Measurements from ENCODE around the gene DDR2. TPM values are rescaled to one million over a fixed set of nuclear protein-coding genes. Genes with fewer than 3 reads are reported as not detected.

The DDR2 gene
- total and polyA plus RNA-seq, 5 donors, result 12.8 to 82.1 (median 62.8) TPM

GRCh38 chr1:162629077-162629627 lies 3.1 kb upstream of the DDR2 start:
- 95% methylated on average over 3 of the region's 3 CpGs for WGBS
- Histone ChIP-seq H3K27ac (ENCODE audit: low read length) (no peak overlapping the region), H3K9me3 (ENCODE audit: control insufficient read depth, low read length) (no peaks in the 10 kb centered on the region), H3K4me3 (ENCODE audit: low read length) (no peak overlapping the region), H3K27me3 (ENCODE audit: control insufficient read depth, insufficient read depth) (no peaks in the 10 kb centered on the region), H3K4me1 (ENCODE audit: control insufficient read depth, insufficient read depth, low read length) (peaks cover 1% of the 10 kb centered on the region)
- ATAC-seq, result no peak
- DNase-seq, result no peak
- intact Hi-C loops (cut with DNase I), result no loop called here

GRCh38 chr1:162629651-162630050 lies 2.6 kb upstream of the DDR2 start:
- no peak overlapping the region for H3K4me3 ChIP-seq (ENCODE audit: low read length)
- no peaks in the 10 kb centered on the region for H3K27me3 ChIP-seq (ENCODE audit: control insufficient read depth, insufficient read depth)
- ATAC-seq (no peak), DNase-seq (no peak)
- WGBS, result 72% methylated on average over 2 of the region's 2 CpGs
- intact Hi-C loops (cut with DNase I), result loop anchor here in 2 of 4 donors (5.0 to 10.0 kb wide), 2 partner anchors 48 to 55 kb away; no protein-coding TSS in a partner anchor
- H3K4me1 ChIP-seq (ENCODE audit: control insufficient read depth, insufficient read depth, low read length), result peaks cover 2% of the 10 kb centered on the region
- H3K27ac ChIP-seq (ENCODE audit: low read length), result peak overlapping the region; percentile 53
- no peaks in the 10 kb centered on the region for H3K9me3 ChIP-seq (ENCODE audit: control insufficient read depth, low read length)

- peak overlapping the region; percentile 65 for H3K4me3 ChIP-seq (ENCODE audit: low read length)
- WGBS, result 19% methylated on average over 10 of the region's 10 CpGs
- no peaks in the 10 kb centered on the region for H3K9me3 ChIP-seq (ENCODE audit: control insufficient read depth, low read length)
- peaks cover 3% of the 10 kb centered on the region for H3K4me1 ChIP-seq (ENCODE audit: control insufficient read depth, insufficient read depth, low read length)
- H3K27ac ChIP-seq (ENCODE audit: low read length), result peak overlapping the region; percentile 86
- no peaks in the 10 kb centered on the region for H3K27me3 ChIP-seq (ENCODE audit: control insufficient read depth, insufficient read depth)
- peak; percentile 26 to 71 (median 60) for DNase-seq
- intact Hi-C loops (cut with DNase I), result loop anchor here in 2 of 4 donors (5.0 to 10.0 kb wide), 2 partner anchors 46 to 53 kb away; no protein-coding TSS in a partner anchor
- peak; percentile 87 to 88 for ATAC-seq
Measured at GRCh38 chr1:162631546-162632191, 595 bp upstream of the DDR2 start.

GRCh38 chr1:162632698-162633080 lies 425 bp downstream of the DDR2 start:
- 16% methylated on average over 4 of the region's 4 CpGs for WGBS
- ATAC-seq, result peak; percentile 23 to 28
- intact Hi-C loops (cut with DNase I), result loop anchor here in 2 of 4 donors (5.0 to 10.0 kb wide), 2 partner anchors 45 to 52 kb away; no protein-coding TSS in a partner anchor
- H3K9me3 ChIP-seq (ENCODE audit: control insufficient read depth, low read length), result no peaks in the 10 kb centered on the region
- H3K4me1 ChIP-seq (ENCODE audit: control insufficient read depth, insufficient read depth, low read length), result peaks cover 3% of the 10 kb centered on the region
- no peaks in the 10 kb centered on the region for H3K27me3 ChIP-seq (ENCODE audit: control insufficient read depth, insufficient read depth)
- peak overlapping the region; percentile 96 for H3K27ac ChIP-seq (ENCODE audit: low read length)
- H3K4me3 ChIP-seq (ENCODE audit: low read length), result peak overlapping the region; percentile 65
- no peak for DNase-seq

GRCh38 chr1:162633081-162633762 lies 958 bp downstream of the DDR2 start:
- no peaks in the 10 kb centered on the region for H3K9me3 ChIP-seq (ENCODE audit: control insufficient read depth, low read length)
- peak; percentile 54 to 69 for ATAC-seq
- DNase-seq, result peak in 2 of 3 donors; percentile 24 to 45
- WGBS, result 26% methylated on average over 8 of the region's 8 CpGs
- intact Hi-C loops (cut with DNase I), result loop anchor here in 2 of 4 donors (5.0 to 10.0 kb wide), 2 partner anchors 44 to 52 kb away; no protein-coding TSS in a partner anchor
- H3K4me3 ChIP-seq (ENCODE audit: low read length), result peak overlapping the region; percentile 65
- peak overlapping the region; percentile 96 for H3K27ac ChIP-seq (ENCODE audit: low read length)
- no peaks in the 10 kb centered on the region for H3K27me3 ChIP-seq (ENCODE audit: control insufficient read depth, insufficient read depth)
- peaks cover 3% of the 10 kb centered on the region for H3K4me1 ChIP-seq (ENCODE audit: control insufficient read depth, insufficient read depth, low read length)

- H3K4me1 ChIP-seq (ENCODE audit: control insufficient read depth, insufficient read depth, low read length), result peaks cover 3% of the 10 kb centered on the region
- H3K27me3 ChIP-seq (ENCODE audit: control insufficient read depth, insufficient read depth), result no peaks in the 10 kb centered on the region
- H3K9me3 ChIP-seq (ENCODE audit: control insufficient read depth, low read length), result no peaks in the 10 kb centered on the region
- no peak overlapping the region for H3K4me3 ChIP-seq (ENCODE audit: low read length)
- WGBS, result 62% methylated on average over 4 of the region's 4 CpGs
- intact Hi-C loops (cut with DNase I), result loop anchor here in 1 of 4 donors (10.0 kb wide), 1 partner anchor 49 kb away; no protein-coding TSS in a partner anchor
- DNase-seq (no peak), ATAC-seq (no peak)
- no peak overlapping the region for H3K27ac ChIP-seq (ENCODE audit: low read length)
Measured at GRCh38 chr1:162635418-162635817, 3.2 kb downstream of the DDR2 start.

GRCh38 chr1:162639718-162640117 lies 7.5 kb downstream of the DDR2 start:
- intact Hi-C loops (cut with DNase I), result loop anchor here in 1 of 4 donors (10.0 kb wide), 1 partner anchor 45 kb away; no protein-coding TSS in a partner anchor
- peaks cover 4% of the 10 kb centered on the region for H3K4me1 ChIP-seq (ENCODE audit: control insufficient read depth, insufficient read depth, low read length)
- H3K27me3 ChIP-seq (ENCODE audit: control insufficient read depth, insufficient read depth), result no peaks in the 10 kb centered on the region
- H3K4me3 ChIP-seq (ENCODE audit: low read length), result no peak overlapping the region
- DNase-seq (no peak), ATAC-seq (no peak)
- no peaks in the 10 kb centered on the region for H3K9me3 ChIP-seq (ENCODE audit: control insufficient read depth, low read length)
- WGBS, result 95% methylated on average over 7 of the region's 7 CpGs
- H3K27ac ChIP-seq (ENCODE audit: low read length), result no peak overlapping the region

- H3K4me1 ChIP-seq (ENCODE audit: control insufficient read depth, insufficient read depth, low read length), result peaks cover 4% of the 10 kb centered on the region
- H3K27me3 ChIP-seq (ENCODE audit: control insufficient read depth, insufficient read depth), result no peaks in the 10 kb centered on the region
- DNase-seq, result no peak
- ATAC-seq, result no peak
- no peak overlapping the region for H3K4me3 ChIP-seq (ENCODE audit: low read length)
- WGBS, result 37% methylated on average over 2 of the region's 2 CpGs
- no peaks in the 10 kb centered on the region for H3K9me3 ChIP-seq (ENCODE audit: control insufficient read depth, low read length)
- intact Hi-C loops (cut with DNase I), result no loop called here
- no peak overlapping the region for H3K27ac ChIP-seq (ENCODE audit: low read length)
Measured at GRCh38 chr1:162641114-162641513, 8.8 kb downstream of the DDR2 start.

- WGBS, result 91% methylated on average over 3 of the region's 3 CpGs
- no peak for DNase-seq
- Histone ChIP-seq H3K27ac (ENCODE audit: low read length) (no peak overlapping the region), H3K4me3 (ENCODE audit: low read length) (no peak overlapping the region), H3K4me1 (ENCODE audit: control insufficient read depth, insufficient read depth, low read length) (peaks cover 4% of the 10 kb centered on the region), H3K27me3 (ENCODE audit: control insufficient read depth, insufficient read depth) (no peaks in the 10 kb centered on the region), H3K9me3 (ENCODE audit: control insufficient read depth, low read length) (no peaks in the 10 kb centered on the region)
- intact Hi-C loops (cut with DNase I), result no loop called here
- ATAC-seq, result no peak
Measured at GRCh38 chr1:162644986-162645314, 12.7 kb downstream of the DDR2 start.

- 82% methylated on average over 4 of the region's 4 CpGs for WGBS
- Histone ChIP-seq H3K27me3 (ENCODE audit: control insufficient read depth, insufficient read depth) (no peaks in the 10 kb centered on the region), H3K4me1 (ENCODE audit: control insufficient read depth, insufficient read depth, low read length) (peaks cover 4% of the 10 kb centered on the region), H3K9me3 (ENCODE audit: control insufficient read depth, low read length) (no peaks in the 10 kb centered on the region), H3K27ac (ENCODE audit: low read length) (no peak overlapping the region), H3K4me3 (ENCODE audit: low read length) (no peak overlapping the region)
- intact Hi-C loops (cut with DNase I), result no loop called here
- no peak for ATAC-seq
- DNase-seq, result no peak
Measured at GRCh38 chr1:162645666-162646065, 13.4 kb downstream of the DDR2 start.

- ATAC-seq (no peak), DNase-seq (no peak)
- Histone ChIP-seq H3K4me3 (ENCODE audit: low read length) (no peak overlapping the region), H3K27me3 (ENCODE audit: control insufficient read depth, insufficient read depth) (no peaks in the 10 kb centered on the region), H3K27ac (ENCODE audit: low read length) (no peak overlapping the region), H3K4me1 (ENCODE audit: control insufficient read depth, insufficient read depth, low read length) (peaks cover 2% of the 10 kb centered on the region), H3K9me3 (ENCODE audit: control insufficient read depth, low read length) (no peaks in the 10 kb centered on the region)
- intact Hi-C loops (cut with DNase I), result no loop called here
- 75% methylated on average over 3 of the region's 3 CpGs for WGBS
Measured at GRCh38 chr1:162649583-162649982, 17.3 kb downstream of the DDR2 start.
